Gastrocnemius medialis (tissue), 4 donors: ENCODE measurements around the gene ZMAT5. TPM values are rescaled to one million over a fixed set of nuclear protein-coding genes. Genes with fewer than 3 reads are reported as not detected.
A peak's percentile ranks its signal among the peaks of the same experiment; 100 is the strongest.

Experiments used
- ATAC-seq, 2 donors: fragments of 150-250 bp; one replicate each; pipeline ENCODE4 v1.9.1; 2016
- DNase-seq, 2 donors: peaks; one replicate each; pipeline ENCODE4 v3.0.0-alpha.2; 2019
- H3K27ac ChIP-seq, 4 donors: fragments of 200-600 bp; sonication (generic); 1 replicate in 1 of 4; 2 replicates in 3 of 4; pipeline ENCODE4 v1.5.1; 2016 to 2018; ENCODE audit warnings: mild to moderate bottlenecking in 2 of 4, moderate library complexity in 1 of 4
- H3K27me3 ChIP-seq, 3 donors: fragments of 200-600 bp; sonication (generic) in 2 of 3; 1 replicate in 1 of 3; 2 replicates in 2 of 3; pipeline versions ENCODE4 v1.5.1 to v1.6.0; 2016 to 2019; ENCODE audit warnings: mild to moderate bottlenecking in 1 of 3, moderate library complexity in 1 of 3
- H3K36me3 ChIP-seq, 2 donors: fragments of 200-600 bp; sonication (generic) in 1 of 2; one replicate each; pipeline ENCODE4 v1.5.1; 2017 to 2018
- H3K4me1 ChIP-seq, 2 donors: fragments of 200-600 bp; sonication (generic) in 1 of 2; one replicate each; pipeline ENCODE4 v1.5.1; 2016 to 2017; ENCODE audit warnings: mild to moderate bottlenecking in 2 of 2
- H3K4me3 ChIP-seq, 4 donors: fragments of 200-600 bp; sonication (generic) in 3 of 4; 1 replicate in 1 of 4; 2 replicates in 3 of 4; pipeline ENCODE4 v1.5.1; 2016 to 2019; ENCODE audit warnings: mild to moderate bottlenecking in 2 of 4
- H3K9me3 ChIP-seq, 3 donors: fragments of 200-600 bp; sonication (generic) in 2 of 3; 1 replicate in 1 of 3; 2 replicates in 2 of 3; pipeline ENCODE4 v1.5.1; 2016 to 2019
- POLR2A ChIP-seq, 2 donors: fragments of 450-650 bp; IDR thresholded peaks; one replicate each; pipeline ENCODE4 v1.6.1; 2017; ENCODE audit warnings: antibody characterized with exemption in 2 of 2, mild to moderate bottlenecking in 2 of 2, moderate library complexity in 2 of 2
- in situ Hi-C, 4 donors: fragments of 200-750 bp; cut with MboI; loops; one replicate each; pipeline versions ENCODE4 v1.15.0 to v1.8.0; 2017; ENCODE audit warnings: low sequenced_read_pairs in 4 of 4
- intact Hi-C: fragments of 100-400 bp; cut with DNase I; formaldehyde crosslinking; loops from one replicate; pipeline ENCODE4 v1.15.1; 2023; ENCODE audit warnings: low total_unique reads
- total RNA-seq, 4 donors: library from RNA; depleted of rRNA; stranded (reverse); fragments of >200 nt; gene quantifications; one replicate each; pipeline versions ENCODE4 v1.1.0 to v1.2.3, GENCODE V29; 2016
- TF ChIP-seq, protein P1 (sequence below), 5 experiments: fragments of 450-650 bp in 3 of 5; fragments of 200-600 bp in 2 of 5; sonication (generic) in 2 of 5; IDR thresholded peaks in 4 of 5; conservative IDR thresholded peaks in 1 of 5; 1 replicate in 4 of 5; 2 replicates in 1 of 5; pipeline ENCODE4 v1.5.1; 2016 to 2019; ENCODE audit warnings: antibody characterized with exemption in 5 of 5, mild to moderate bottlenecking in 3 of 5, moderate library complexity in 3 of 5

The ZMAT5 gene
- total RNA-seq, 4 donors from 2014 or later, result 23.8 to 38.6 (median 33.8) TPM

DNA sequence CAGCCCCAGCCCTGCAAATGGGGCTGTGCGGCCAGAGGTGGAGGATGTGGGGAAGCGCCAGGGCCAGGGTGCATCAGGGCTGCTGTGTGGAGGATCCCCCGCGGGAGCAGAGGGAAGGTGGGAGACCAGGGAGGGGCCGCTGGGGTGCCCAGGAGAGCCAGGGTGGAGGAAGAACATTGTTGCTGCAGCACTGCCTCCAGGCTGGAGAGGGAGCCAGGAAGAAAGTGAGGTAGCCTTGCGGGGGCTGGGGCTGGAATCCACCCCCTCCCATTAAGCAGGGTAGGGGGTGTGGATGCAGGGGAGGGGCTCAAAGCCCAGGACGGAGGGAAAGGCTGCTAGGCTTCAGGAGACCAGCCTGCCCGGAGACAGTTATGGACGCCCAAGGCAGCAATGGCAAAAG is 32.0 kb downstream of the ZMAT5 start:
- no peak for DNase-seq
- no peak overlapping the region for H3K27ac ChIP-seq
- no peaks in the 10 kb centered on the region for H3K9me3 ChIP-seq
- intact Hi-C loops (no loop called here), in situ Hi-C loops (no loop called here)
- H3K4me3 ChIP-seq, result no peak overlapping the region
- H3K27me3 ChIP-seq, result no peaks in the 10 kb centered on the region
- peaks cover 0 to 10% of the 10 kb centered on the region in 2 donors for H3K4me1 ChIP-seq
- H3K36me3 ChIP-seq, result peaks cover 0 to 8% of the 10 kb centered on the region in 2 donors
- no peak for ATAC-seq
- TF ChIP-seq, protein P1, sequence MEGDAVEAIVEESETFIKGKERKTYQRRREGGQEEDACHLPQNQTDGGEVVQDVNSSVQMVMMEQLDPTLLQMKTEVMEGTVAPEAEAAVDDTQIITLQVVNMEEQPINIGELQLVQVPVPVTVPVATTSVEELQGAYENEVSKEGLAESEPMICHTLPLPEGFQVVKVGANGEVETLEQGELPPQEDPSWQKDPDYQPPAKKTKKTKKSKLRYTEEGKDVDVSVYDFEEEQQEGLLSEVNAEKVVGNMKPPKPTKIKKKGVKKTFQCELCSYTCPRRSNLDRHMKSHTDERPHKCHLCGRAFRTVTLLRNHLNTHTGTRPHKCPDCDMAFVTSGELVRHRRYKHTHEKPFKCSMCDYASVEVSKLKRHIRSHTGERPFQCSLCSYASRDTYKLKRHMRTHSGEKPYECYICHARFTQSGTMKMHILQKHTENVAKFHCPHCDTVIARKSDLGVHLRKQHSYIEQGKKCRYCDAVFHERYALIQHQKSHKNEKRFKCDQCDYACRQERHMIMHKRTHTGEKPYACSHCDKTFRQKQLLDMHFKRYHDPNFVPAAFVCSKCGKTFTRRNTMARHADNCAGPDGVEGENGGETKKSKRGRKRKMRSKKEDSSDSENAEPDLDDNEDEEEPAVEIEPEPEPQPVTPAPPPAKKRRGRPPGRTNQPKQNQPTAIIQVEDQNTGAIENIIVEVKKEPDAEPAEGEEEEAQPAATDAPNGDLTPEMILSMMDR (IDR thresholded peaks at IDR 0.05 in 4 of 5, conservative IDR thresholded peaks at IDR 0.05 in 1 of 5), result no peak
- TF ChIP-seq POLR2A (IDR thresholded peaks at IDR 0.05), result no peak

DNA sequence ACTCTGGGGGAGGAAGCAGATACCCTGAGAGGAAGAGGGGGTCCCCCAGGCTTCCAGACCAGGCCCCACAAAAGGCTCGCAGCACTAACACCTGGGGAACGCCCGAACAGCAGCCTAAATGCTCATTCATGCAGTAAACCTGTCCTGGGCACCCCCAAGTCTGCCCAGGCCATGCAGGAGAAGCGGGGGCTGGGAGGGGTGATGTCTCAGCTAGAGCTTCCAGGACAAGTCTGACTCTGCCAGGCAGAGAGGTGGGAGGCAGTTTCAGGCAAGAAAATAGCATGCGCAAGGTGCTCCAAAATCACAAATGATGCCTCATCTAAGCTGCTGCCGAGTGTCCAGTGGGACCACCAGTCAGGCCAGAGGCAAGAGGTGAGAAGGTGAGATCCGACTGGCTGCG is 32.4 kb downstream of the ZMAT5 start:
- ATAC-seq (no peak), DNase-seq (no peak)
- H3K27me3 ChIP-seq, result no peaks in the 10 kb centered on the region
- in situ Hi-C loops, result no loop called here
- intact Hi-C loops, result no loop called here
- H3K27ac ChIP-seq, result peak overlapping the region in 2 of 4 donors; percentile 18 to 38
- no peak for TF ChIP-seq POLR2A (IDR thresholded peaks at IDR 0.05)
- TF ChIP-seq, protein P1 (IDR thresholded peaks at IDR 0.05 in 4 of 5, conservative IDR thresholded peaks at IDR 0.05 in 1 of 5), result no peak
- H3K4me1 ChIP-seq, result peaks cover 0 to 10% of the 10 kb centered on the region in 2 donors
- H3K9me3 ChIP-seq, result no peaks in the 10 kb centered on the region
- no peak overlapping the region for H3K4me3 ChIP-seq
- H3K36me3 ChIP-seq, result peaks cover 0 to 4% of the 10 kb centered on the region in 2 donors

DNA sequence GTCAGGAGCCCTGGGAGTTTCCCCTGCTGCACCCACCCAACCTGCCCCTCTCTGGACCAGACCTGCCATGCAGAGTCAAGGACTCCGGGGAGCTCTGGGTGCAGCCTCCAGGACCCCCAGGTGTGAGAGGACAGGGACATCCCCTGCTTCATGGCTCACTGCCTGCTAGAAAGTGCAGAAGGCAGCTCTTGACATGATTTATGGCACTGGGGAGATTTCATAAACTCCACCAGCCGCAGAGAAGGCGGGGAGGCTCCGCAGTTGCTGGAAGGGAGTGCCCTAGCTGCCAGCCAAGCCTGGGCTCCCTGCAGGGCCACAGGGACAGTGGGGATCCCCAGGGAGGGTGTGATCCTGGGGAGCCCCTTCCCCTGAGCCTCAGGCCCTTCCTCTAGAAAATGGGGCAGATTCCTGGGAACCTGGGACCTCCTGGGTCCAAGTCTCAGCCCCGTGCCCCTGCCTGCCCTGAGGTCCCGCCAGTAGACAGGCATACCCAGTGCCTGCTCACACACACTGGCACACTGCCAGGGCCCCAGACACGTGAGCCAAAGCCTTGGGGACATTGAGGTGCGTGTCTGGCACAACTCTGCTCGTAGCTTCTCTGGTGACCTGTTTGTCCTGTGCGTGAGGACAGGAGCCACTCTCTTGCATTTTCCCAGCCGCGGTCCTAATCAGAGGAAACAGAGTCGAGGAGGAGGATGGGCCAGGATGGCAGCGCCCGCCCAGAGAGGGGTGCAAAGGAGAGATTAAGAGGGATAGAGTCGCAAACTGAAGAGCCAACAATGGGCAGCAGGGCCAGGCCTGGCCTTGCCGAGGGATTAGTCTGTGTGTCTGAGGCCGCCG is 33.2 kb downstream of the ZMAT5 start:
- no peaks in the 10 kb centered on the region for H3K36me3 ChIP-seq
- H3K4me3 ChIP-seq, result no peak overlapping the region
- H3K27me3 ChIP-seq, result no peaks in the 10 kb centered on the region
- in situ Hi-C loops, result no loop called here
- ATAC-seq (peak in 1 of 2 donors; percentile 58), DNase-seq (peak in 1 of 2 donors; percentile 45)
- H3K9me3 ChIP-seq, result no peaks in the 10 kb centered on the region
- peak overlapping the region in 2 of 4 donors; percentile 18 to 38 for H3K27ac ChIP-seq
- intact Hi-C loops, result no loop called here
- no peak for TF ChIP-seq POLR2A (IDR thresholded peaks at IDR 0.05)
- TF ChIP-seq, protein P1 (IDR thresholded peaks at IDR 0.05 in 4 of 5, conservative IDR thresholded peaks at IDR 0.05 in 1 of 5), result no peak
- H3K4me1 ChIP-seq, result peaks cover 0 to 10% of the 10 kb centered on the region in 2 donors

GRCh38 chr22:29732883-29733282 is 33.9 kb downstream of the ZMAT5 start:
- Histone ChIP-seq H3K9me3 (no peaks in the 10 kb centered on the region), H3K4me1 (peaks cover 0 to 10% of the 10 kb centered on the region in 2 donors), H3K27me3 (no peaks in the 10 kb centered on the region), H3K27ac (no peak overlapping the region), H3K36me3 (no peaks in the 10 kb centered on the region), H3K4me3 (no peak overlapping the region)
- ATAC-seq, result no peak
- DNase-seq, result no peak
- intact Hi-C loops, result no loop called here
- TF ChIP-seq POLR2A (IDR thresholded peaks at IDR 0.05), result no peak
- TF ChIP-seq, protein P1 (IDR thresholded peaks at IDR 0.05 in 4 of 5, conservative IDR thresholded peaks at IDR 0.05 in 1 of 5), result no peak
- in situ Hi-C loops, result no loop called here
